Vagina (tissue), 2 donors: Measurements from ENCODE around the gene DPP10. TPM values are rescaled to one million over a fixed set of nuclear protein-coding genes. Genes with fewer than 3 reads are reported as not detected.

Experiments used
- DNase-seq, 2 donors: peaks; one replicate each; pipeline ENCODE4 v3.0.0-alpha.2; 2017; ENCODE audit errors: extremely low spot score in 2 of 2
- H3K27ac ChIP-seq: fragments of 200-600 bp; sonication (generic); one replicate; pipeline ENCODE4 v1.5.1; 2019
- H3K27me3 ChIP-seq: fragments of 200-600 bp; sonication (generic); one replicate; pipeline ENCODE4 v1.5.1; 2019
- H3K36me3 ChIP-seq, 2 donors: fragments of 200-600 bp; sonication (generic); one replicate each; pipeline ENCODE4 v1.5.1; 2017 to 2019
- H3K4me1 ChIP-seq: fragments of 200-600 bp; sonication (generic); one replicate; pipeline ENCODE4 v1.5.1; 2019
- H3K4me3 ChIP-seq, 2 donors: fragments of 200-600 bp; sonication (generic); 1 replicate in 1 of 2; 2 replicates in 1 of 2; pipeline ENCODE4 v1.5.1; 2016 to 2019
- H3K9me3 ChIP-seq: fragments of 200-600 bp; sonication (generic); one replicate; pipeline ENCODE4 v1.5.1; 2019
- CTCF ChIP-seq, 3 experiments: fragments of 450-650 bp in 2 of 3; fragments of 200-600 bp in 1 of 3; sonication (generic) in 1 of 3; IDR thresholded peaks; one replicate each; pipeline ENCODE4 v1.5.1; 2017 to 2019; ENCODE audit warnings: antibody characterized with exemption in 3 of 3, mild to moderate bottlenecking in 2 of 3, moderate library complexity in 2 of 3
- POLR2A ChIP-seq, 2 donors: fragments of 450-650 bp; IDR thresholded peaks; one replicate each; pipeline ENCODE4 v1.6.1; 2017; ENCODE audit warnings: antibody characterized with exemption in 2 of 2, mild to moderate bottlenecking in 2 of 2, moderate library complexity in 2 of 2
- POLR2AphosphoS5 ChIP-seq, 2 donors: sonication (generic); formaldehyde crosslinking; IDR thresholded peaks; one replicate each; pipeline ENCODE4 v1.9.0; 2017; ENCODE audit warnings: antibody characterized with exemption in 2 of 2, mild to moderate bottlenecking in 2 of 2, low read depth in 1 of 2; ENCODE audit not compliant: insufficient read depth in 1 of 2
- intact Hi-C: fragments of 100-400 bp; cut with DNase I; formaldehyde crosslinking; loops from one replicate; pipeline ENCODE4 v1.15.1; 2023
- total RNA-seq: library from RNA; depleted of rRNA; stranded (reverse); fragments of >200 nt; gene quantifications from one replicate; pipeline ENCODE4 v1.2.3, GENCODE V29; 2016

Gene DPP10
- total RNA-seq, 1 donor from 2014 or later: not detected

GRCh38 chr2:114935031-114935430, 492.6 kb downstream of the DPP10 start:
- Histone ChIP-seq H3K27ac (no peak overlapping the region), H3K36me3 (no peaks in the 10 kb centered on the region), H3K4me1 (no peaks in the 10 kb centered on the region), H3K27me3 (no peaks in the 10 kb centered on the region), H3K4me3 (no peak overlapping the region), H3K9me3 (no peaks in the 10 kb centered on the region)
- intact Hi-C loops: no loop called here
- TF ChIP-seq CTCF (IDR thresholded peaks at IDR 0.05) (no peak), POLR2AphosphoS5 (IDR thresholded peaks at IDR 0.05; ENCODE audit: insufficient read depth in 1 of 2, low read depth in 1 of 2) (no peak), POLR2A (IDR thresholded peaks at IDR 0.05) (no peak)
- DNase-seq: no peak

GRCh38 chr2:114937366-114937930, 495.0 kb downstream of the DPP10 start:
- TF ChIP-seq POLR2A (IDR thresholded peaks at IDR 0.05): no peak
- no peak for TF ChIP-seq POLR2AphosphoS5 (IDR thresholded peaks at IDR 0.05; ENCODE audit: insufficient read depth in 1 of 2, low read depth in 1 of 2)
- TF ChIP-seq CTCF (IDR thresholded peaks at IDR 0.05): no peak
- no peak overlapping the region for H3K4me3 ChIP-seq
- no peak for DNase-seq
- no peaks in the 10 kb centered on the region for H3K4me1 ChIP-seq
- no peaks in the 10 kb centered on the region for H3K27me3 ChIP-seq
- no peaks in the 10 kb centered on the region for H3K36me3 ChIP-seq
- no peak overlapping the region for H3K27ac ChIP-seq
- intact Hi-C loops: no loop called here
- H3K9me3 ChIP-seq: no peaks in the 10 kb centered on the region

GRCh38 chr2:114940785-114941458, 498.5 kb downstream of the DPP10 start:
- intact Hi-C loops: no loop called here

GRCh38 chr2:114949228-114949804, 506.9 kb downstream of the DPP10 start:
- intact Hi-C loops: no loop called here
- H3K9me3 ChIP-seq: no peaks in the 10 kb centered on the region
- TF ChIP-seq POLR2A (IDR thresholded peaks at IDR 0.05) (no peak), POLR2AphosphoS5 (IDR thresholded peaks at IDR 0.05; ENCODE audit: insufficient read depth in 1 of 2, low read depth in 1 of 2) (no peak)
- no peaks in the 10 kb centered on the region for H3K27me3 ChIP-seq
- H3K4me1 ChIP-seq: no peaks in the 10 kb centered on the region
- no peaks in the 10 kb centered on the region for H3K36me3 ChIP-seq
- no peak overlapping the region for H3K4me3 ChIP-seq
- no peak overlapping the region for H3K27ac ChIP-seq
- DNase-seq: no peak

More at GRCh38 chr2:114940785-114941458, 498.5 kb downstream of the DPP10 start:
- no peak for DNase-seq
- TF ChIP-seq CTCF (IDR thresholded peaks at IDR 0.05): no peak
- TF ChIP-seq POLR2AphosphoS5 (IDR thresholded peaks at IDR 0.05; ENCODE audit: insufficient read depth in 1 of 2, low read depth in 1 of 2): no peak
- no peak for TF ChIP-seq POLR2A (IDR thresholded peaks at IDR 0.05)
- H3K27ac ChIP-seq: no peak overlapping the region
- H3K4me3 ChIP-seq: no peak overlapping the region
- no peaks in the 10 kb centered on the region for H3K27me3 ChIP-seq
- H3K4me1 ChIP-seq: no peaks in the 10 kb centered on the region
- no peaks in the 10 kb centered on the region for H3K9me3 ChIP-seq
- no peaks in the 10 kb centered on the region for H3K36me3 ChIP-seq

DNA sequence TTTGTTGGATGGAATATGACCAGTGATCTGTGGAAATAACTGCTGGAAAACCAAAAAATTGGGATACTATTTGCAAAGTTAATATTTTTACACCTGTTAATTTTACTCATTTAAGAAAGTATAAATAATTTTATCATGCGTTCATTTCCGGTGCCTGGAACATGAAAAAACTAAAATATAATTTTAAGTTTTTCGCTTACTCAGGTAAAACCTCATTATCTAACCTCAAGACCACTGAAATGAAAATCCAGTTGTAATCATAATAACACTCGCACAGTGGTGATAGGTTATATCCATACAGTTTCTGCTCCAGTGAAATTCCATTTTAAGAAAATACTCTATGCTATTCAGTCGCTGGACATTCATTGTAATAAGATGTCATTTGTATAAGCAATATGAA, 517.9 kb downstream of the DPP10 start:
- no peak for TF ChIP-seq POLR2AphosphoS5 (IDR thresholded peaks at IDR 0.05; ENCODE audit: insufficient read depth in 1 of 2, low read depth in 1 of 2)
- TF ChIP-seq POLR2A (IDR thresholded peaks at IDR 0.05): no peak
- no peak for TF ChIP-seq CTCF (IDR thresholded peaks at IDR 0.05)
- intact Hi-C loops: no loop called here
- no peaks in the 10 kb centered on the region for H3K4me1 ChIP-seq
- H3K27ac ChIP-seq: no peak overlapping the region
- H3K4me3 ChIP-seq: no peak overlapping the region
- no peaks in the 10 kb centered on the region for H3K36me3 ChIP-seq
- no peaks in the 10 kb centered on the region for H3K27me3 ChIP-seq
- no peak for DNase-seq
- H3K9me3 ChIP-seq: no peaks in the 10 kb centered on the region
